RKO (cell line): ENCODE measurements around the gene MKNK2.
"Not testable (repeated sequence)": the region's sequence is repeated elsewhere in the genome, so short reads cannot be mapped to it uniquely, and the experiment has no call there.

Experiments
- DNase-seq: peaks from one replicate; pipeline ENCODE4 v3.0.0-alpha.2; 2016; ENCODE audit warnings: low spot score

The MKNK2 gene

DNA sequence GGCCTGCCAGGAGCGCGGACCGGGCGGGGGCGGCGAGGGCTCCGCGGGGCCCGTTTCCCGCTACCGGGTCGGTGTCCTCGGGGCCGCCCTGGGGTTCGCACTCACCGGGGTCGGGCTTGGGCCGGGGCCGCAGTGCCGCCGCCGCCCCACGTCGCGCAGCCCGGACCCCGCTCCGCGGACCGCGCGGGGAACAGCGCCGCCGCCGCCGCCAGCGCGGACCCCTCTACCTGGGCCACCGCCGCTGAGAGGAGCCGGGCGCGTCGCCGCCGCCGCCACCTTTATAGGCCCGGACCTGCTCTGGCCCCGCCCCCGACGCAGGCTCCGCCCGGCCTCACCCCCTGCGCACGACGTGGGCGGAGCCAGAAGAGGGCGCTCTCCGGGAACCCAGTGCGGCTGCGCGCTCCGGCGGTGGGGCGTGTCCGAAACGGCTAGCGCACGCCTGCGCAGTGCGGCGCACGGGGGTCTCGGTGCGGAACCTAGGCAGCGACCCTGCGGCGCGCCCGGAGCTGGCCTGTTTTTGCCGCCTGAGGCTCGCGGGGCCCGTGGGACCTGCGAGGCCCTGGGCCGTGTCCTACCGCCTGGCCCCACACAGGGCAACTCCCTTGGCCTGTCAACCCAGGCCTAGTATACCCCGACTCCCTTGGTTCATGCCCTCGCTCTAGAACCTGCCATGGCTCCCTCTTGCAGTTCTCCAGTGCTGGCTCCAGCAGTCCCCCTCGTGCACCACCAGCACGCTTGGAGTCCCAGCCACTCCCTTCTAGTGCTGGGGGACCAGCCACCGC, at the start of gene MKNK2:
MKNK2 (minus strand) TSS at position 254 of the 782 bp plus-strand sequence. CDS start 393 bp downstream, outside the sequence.
- DNase-seq: peak; percentile 79

DNA sequence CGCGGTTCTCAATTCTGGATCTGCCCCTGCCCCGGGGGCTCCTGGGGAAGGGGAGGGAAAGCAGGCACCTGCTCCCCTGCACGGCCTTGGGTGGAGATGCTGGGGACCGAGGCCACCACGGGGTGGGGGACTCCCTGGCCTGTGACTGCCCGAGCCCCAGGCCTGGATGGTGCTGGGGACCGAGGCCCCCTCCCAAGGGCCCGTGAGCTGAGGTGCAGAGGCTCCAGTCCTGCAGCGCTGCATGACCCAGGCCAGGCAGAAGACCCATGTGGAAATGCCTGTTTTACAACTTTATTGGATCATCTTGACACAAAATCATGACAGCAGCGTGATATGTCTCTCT, 49.6 kb upstream of the MKNK2 start:
- DNase-seq: no peak

DNA sequence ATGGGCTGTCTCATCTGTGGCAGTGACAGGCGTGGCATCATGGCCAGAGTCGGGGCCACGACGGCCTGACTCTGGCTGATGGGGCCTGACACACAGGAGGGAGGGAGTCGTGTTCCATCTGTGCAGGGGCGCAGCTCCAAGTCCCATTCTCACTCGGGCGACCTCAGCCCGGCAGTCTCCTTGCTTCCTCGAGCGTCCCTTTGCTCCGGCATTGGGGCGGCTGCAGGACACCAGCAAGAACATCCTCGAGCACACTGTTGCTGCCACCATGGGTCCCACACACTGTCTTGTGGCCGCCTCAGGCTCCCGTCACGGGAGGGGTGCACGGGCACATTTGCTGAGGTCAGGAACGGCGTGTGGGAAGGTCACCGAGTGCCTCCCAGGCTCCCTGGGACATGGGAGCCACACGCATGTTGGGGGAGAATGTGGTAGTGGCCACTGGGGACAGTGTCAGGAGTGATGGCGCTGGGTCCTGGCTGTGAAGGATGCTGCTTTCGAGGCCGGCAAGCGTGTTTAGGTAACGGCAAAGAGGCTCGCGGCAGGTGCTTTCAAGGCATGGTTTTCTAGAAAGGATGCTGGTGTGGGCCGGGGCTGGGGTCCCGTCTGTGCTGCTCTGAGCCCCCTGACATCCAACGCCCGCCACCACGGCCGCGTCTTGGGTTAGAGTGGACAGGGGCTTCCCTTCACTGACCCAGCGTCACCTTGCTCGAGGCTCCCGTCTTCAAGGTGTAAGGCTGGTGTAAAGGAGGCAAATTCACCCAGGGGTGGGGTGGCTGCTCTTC, 49.1 kb upstream of the MKNK2 start:
- DNase-seq: no peak

DNA sequence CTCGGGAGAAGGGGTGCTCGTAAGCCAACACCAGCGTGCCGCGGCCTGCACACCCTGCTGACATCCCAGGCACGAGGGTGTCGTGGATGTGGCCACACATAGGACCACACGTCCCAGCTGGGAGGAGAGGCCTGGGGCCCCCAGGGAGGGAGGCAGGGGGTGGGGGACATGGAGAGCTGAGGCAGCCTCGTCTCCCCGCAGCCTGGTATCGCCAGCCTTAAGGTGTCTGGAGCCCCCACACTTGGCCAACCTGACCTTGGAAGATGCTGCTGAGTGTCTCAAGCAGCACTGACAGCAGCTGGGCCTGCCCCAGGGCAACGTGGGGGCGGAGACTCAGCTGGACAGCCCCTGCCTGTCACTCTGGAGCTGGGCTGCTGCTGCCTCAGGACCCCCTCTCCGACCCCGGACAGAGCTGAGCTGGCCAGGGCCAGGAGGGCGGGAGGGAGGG, 48.0 kb upstream of the MKNK2 start:
- DNase-seq: no peak

DNA sequence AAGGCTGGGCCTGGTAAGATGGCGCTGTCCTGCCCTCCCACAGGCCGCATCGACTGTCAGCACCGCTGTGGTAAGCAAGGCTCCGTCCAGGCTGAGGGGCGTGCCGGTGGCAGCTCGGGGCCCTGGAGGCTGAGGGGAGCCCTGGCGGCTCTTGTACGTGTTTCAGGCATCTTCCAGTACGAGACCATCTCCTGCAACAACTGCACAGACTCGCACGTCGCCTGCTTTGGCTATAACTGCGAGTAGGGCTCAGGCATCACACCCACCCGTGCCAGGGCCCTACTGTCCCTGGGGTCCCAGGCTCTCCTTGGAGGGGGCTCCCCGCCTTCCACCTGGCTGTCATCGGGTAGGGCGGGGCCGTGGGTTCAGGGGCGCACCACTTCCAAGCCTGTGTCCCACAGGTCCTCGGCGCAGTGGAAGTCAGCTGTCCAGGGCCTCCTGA, 46.9 kb upstream of the MKNK2 start:
- no peak for DNase-seq

DNA sequence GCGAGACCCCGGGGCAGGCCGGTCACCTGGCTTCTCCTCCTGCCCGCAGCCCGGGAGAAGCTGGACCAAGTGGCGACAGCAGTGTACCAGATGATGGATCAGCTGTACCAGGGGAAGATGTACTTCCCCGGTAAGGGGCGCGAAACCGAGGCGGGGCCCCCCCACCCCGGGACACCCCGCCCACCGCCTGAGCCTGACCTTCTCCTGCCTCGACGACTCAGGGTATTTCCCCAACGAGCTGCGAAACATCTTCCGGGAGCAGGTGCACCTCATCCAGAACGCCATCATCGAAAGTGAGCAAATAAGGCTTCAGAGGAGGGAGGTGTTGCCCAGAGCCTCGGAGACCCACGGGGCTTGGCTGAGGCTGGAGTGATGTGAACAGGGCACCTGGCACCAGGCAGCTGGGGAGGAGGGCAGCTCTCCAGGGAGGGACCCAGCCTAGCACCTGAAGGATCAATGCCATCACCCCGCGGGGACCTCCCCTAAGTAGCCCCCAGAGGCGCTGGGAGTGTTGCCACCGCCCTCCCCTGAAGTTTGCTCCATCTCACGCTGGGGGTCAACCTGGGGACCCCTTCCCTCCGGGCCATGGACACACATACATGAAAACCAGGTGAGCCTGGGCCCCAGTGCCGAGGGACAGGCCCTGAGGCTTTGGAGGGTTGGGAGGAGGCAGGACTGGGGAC, 46.3 kb upstream of the MKNK2 start:
- DNase-seq: no peak

DNA sequence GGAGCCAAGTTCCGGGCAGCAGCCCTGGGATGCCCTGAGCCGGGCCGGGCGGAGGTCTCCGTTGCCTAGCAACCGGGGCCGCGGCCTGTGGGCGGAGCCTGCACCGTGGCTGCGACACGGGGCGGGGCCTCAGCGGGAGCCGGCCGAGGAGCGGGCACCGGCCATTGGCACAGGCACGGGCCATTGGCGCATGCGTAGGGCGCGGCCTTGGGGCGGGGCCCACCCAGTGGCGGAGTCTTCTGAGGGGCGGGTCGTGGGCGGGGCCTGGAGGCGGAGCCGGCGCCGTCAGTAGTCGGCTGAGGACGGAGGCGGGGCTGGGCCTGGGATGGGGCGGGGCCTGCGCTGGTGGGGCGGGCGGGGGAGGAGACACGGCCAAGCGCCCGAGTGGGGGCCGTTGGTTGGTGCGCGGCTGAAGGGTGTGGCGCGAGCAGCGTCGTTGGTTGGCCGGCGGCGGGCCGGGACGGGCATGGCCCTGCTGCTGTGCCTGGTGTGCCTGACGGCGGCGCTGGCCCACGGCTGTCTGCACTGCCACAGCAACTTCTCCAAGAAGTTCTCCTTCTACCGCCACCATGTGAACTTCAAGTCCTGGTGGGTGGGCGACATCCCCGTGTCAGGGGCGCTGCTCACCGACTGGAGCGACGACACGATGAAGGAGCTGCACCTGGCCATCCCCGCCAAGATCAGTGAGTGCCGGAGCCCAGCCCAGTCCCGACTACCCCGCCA, 45.6 kb upstream of the MKNK2 start, which contains the start of gene IZUMO4:
IZUMO4 (plus strand) TSS at position 436 of the 723 bp plus-strand sequence; CDS start at position 467, 31 bp downstream.
- DNase-seq: peak; percentile 95

DNA sequence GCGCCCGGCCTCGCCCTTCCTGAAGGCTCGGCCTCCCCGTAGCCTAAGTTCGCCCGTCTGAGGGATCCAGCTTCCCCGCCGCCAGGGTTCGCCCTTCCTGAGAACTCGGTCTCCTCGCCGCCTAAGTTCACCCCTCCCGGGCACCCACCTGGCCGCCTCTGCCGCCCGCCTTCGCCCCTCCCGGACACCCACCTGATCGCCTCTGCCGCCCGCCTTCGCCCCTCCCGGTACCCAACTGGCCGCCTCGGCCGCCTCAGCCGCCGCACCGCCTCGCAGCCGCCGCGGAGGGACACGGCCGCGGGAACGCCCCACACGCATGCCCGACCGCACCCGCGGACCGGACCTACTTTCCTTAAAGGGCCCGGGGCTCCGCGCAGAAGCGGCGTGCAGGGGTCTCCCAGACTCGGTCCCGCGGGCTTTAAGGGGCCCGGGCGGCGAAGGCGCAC, 45.0 kb upstream of the MKNK2 start, which contains the start of gene MOB3A:
MOB3A (minus strand) TSS at position 293 of the 446 bp plus-strand sequence. CDS start 17,766 bp downstream, outside the sequence.
- peak; percentile 91 for DNase-seq

DNA sequence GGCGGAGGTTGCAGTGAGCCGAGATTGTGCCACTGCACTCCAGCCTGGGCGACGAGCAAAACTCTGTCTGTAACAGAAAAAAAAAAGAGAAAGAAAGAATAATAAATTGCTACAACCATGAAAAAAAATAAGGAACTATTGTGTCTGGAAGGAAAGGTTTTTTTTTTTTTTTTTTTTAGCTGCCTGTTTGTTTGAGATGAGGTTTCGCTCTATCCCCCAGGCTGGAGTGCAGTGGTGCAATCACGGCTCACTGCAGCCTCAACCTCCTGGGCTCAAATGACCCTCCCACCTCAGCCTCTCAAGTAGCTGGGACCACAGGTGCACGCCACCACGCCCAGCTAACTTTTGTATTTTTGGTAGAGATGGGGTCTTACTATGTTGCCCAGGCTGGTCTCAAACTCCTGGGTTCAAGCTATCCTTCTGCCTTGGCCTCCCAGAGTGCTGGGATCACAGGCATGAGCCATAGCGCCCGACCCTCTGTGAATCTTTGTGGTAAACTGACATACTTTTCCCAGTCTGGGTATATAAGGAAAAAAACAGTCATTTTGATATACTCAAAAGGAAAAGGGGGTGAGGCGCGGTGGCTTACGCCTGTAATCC, 41.0 kb upstream of the MKNK2 start:
- not testable (repeated sequence) for DNase-seq

DNA sequence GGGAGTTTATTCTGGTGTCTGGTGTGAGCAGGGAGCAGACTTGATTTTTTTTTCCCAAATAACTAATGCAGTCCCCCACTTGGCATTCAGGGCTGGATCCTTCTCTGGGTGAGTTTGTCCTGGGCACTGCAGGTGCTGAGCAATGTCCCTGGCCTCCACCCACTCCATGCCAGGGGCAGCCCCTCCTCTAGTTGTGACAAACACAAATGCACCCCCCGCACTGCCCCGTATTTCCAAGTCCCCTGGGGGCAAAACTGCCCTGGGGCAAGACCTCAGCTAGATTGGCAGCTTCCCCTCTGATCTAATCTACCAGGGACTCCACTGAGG, 38.6 kb upstream of the MKNK2 start:
- DNase-seq: no peak

DNA sequence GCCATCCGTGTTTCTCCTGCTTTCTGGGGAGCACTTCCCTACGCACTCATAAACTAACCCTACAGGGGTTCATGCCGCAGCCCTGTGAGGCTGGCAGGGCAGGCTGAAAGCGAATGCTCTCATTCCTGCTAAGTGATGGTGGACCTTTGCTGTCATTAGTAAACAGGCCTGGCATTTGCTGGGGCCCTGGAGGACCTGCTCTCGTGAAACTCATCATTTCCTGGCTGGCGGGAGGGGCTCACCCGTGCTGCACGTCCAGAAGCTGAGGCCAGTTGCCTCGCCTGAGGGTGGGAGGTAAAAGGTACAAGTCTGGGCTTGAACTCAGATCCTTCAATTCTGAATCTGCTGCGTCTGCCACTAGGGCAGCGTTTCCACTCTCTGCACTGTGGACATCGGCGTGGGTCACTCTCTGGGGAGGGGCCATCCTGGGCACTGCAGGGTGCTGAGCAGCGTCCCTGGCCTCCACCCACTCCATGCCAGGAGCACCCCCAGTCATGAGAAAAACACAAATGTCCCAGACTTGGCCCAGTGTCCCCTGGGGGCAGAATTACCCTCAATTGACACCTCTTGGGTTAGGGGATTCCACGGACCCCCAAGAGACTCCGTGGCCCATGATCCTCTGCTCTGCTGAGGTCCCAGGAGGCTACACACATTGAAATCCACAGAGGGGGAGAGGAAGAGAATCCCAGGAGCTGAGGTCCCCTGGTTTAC, 38.1 kb upstream of the MKNK2 start:
- DNase-seq: no peak

DNA sequence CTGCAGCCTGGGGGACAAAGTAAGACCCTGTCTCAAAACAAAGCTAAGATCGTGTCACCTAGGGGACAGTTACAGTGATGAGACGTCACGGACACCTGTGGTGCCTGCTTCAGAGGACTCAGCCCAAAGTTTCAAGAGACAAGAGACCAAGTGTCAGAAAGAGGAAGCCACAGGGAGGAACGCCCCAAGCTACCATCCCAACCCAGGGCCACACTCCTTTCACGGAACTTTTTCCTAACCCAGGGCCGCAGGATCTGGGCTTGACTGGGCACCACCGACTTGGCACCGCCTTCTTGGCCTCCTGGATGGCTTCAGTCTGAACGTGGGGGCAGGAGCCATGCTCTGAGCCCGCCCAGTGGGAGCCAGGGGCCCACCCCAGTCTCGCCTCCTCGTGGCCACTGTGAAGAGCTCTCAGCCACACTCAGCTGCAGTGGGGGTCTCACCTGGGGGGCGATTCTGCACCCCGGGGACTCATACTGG, 36.6 kb upstream of the MKNK2 start:
- no peak for DNase-seq

DNA sequence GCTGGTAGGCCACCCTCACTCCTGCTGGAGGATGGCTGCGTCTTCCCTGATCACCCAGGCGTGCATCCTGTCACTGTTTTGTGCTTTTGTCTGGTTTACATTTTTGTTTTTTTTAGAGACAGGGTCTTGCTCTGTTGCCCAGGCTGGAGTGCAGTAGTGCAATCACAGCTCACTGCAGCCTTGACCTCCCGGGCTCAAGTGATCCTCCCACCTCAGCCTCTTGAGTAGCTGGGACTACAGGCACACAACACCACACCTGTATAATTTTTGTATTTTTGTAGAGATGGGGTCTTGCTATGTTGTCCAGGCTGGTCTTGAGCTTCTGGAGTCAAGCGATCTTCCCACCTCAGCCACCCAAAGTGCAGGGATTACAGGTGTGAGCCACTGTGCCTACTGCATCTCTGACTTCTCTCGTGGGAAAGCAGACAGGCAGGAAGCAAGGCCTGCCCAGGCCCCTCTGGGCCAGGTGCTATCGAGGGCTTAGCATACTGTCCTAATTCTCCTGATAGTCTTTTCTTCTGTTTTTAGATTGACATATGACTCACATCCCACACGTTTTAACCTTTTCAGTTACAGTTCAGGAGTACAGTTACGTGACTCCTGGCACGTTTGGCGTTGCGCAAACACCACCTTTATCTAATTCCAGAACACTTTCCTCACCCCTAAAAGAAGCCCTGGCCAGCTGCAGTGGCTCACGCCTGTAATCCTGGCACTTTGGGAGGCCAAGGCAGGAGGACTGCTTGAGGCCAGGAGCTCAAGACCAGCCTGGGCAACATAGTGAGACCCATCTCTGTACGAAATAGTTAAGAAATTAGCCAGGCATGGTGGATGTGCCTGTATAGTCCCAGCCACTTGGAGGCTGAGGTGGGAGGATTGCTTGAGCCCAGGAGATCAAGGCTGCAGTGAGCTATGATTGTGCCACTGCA, 35.9 kb upstream of the MKNK2 start:
- not testable (repeated sequence) for DNase-seq

DNA sequence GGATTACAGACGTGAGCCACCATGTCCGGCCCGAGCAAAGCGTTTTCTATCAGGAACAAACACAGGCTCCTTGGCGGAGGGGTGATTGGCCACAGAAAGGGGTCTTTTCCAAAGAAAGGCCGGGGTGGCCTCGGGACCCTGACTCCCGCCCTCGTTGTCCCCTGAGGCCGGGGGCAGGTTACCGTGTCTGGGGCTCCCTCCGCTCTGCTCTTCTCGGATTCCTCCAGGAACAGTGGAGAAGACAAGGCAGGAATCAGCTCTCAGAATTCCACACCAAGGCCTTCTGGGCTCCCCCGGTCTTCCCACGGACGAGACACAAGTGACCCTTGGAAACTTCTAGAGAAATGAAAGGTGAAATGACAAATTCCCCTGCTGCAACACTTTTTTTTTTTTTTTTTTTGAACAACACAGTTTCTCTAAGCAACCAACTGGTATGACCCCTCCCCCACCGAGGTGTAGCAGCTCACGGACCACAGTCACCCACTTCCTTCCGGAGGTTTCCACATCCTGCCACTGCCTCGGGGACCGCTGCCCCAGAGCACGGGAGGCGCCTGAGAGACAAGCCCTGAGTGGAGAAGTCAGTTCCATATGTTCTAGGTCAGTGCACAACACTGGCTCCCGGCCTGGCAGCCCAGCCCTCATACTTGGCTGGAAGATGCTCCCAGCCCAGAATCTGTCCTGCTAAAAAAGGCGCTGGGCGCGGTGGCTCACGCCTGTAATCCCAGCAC, 34.1 kb upstream of the MKNK2 start:
- DNase-seq: no peak

DNA sequence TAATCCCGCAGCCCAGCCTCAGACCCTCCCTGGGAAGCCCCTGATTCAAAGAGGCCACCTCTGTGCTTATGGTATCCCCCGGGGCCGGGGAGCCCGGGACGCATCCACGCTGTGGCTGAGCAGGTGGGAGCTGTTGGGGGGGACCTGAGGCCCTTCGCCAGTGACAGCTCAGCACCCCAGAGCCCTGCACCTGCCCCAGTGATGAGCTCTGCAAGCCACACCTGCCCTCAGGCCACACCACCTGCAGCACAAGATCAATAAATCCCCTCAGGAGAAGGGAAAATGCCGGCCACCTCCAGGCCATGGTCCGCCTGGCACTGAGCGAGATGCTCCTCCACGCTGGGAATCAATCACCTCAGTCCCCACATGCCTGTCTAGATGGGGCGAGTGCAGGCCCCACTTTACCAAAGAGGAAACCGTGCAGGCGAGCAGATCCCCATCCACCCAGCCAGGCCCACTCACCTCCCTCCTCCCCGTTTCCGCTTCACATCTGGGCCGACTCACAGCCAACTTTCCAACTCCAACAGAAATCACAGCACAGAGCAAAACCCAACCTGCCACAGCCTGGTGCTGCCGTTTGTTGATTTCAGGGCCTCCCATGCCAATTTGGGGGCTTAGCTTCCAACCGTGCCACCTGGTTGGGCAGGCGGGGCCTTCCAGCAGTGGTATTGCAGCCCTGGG, 32.3 kb upstream of the MKNK2 start:
- DNase-seq: no peak

DNA sequence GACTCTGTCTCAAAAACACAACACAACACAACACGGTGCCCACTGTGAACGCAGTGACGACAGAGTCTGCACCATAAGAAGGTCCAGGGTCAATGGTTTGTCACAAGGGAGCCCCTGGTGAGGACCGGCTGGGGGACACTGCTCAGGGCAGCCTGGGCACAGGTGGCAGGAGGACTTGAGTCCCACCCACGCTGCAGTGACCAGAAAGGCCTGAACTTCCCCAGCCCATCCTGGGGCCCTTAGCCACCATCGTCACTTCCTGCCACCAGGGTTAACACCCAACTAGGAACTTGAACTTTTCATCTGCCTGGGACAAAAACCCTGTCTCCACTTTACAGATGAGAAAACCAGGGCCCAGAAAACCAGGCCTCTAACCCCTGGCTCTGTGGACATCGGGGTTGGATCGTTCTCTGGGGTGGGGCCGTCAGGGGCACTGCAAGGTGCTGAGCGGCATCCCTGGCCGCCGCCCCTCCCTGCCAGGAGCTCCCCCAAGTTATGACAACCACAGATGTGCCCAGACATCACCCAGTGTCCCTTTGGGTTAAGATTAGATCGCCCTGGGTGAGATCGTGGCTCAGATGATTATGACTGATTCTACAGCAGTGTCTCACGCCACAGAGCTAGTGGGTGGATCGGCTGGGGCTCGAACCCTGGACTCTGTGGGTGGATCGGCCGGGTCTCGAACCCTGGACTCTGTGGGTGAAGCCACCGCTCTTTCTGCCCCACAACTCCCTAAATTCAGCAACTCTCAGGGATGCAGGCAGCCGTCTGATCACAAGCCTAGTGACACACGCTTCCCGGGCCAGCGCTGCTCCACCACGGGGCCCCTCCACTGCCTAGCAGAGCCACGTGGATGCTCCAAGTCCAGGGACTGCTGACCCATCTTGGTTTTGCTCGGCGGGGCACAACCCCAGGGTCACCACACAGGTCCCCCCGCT, 31.1 kb upstream of the MKNK2 start:
- DNase-seq: no peak
